PFSK-1 (cell line): ENCODE measurements around the gene EML3.

Source experiments
- FOXP2 ChIP-seq: optimal IDR thresholded peaks from 2 replicates; pipeline ENCODE3; 2011; ENCODE audit warnings: borderline replicate concordance, control low read depth, inconsistent platforms; ENCODE audit not compliant: insufficient read depth; ENCODE audit errors: extremely low read length, extremely low read depth
- POLR2AphosphoS5 ChIP-seq: IDR thresholded peaks from 2 replicates; pipeline ENCODE4 v1.6.1; 2012; ENCODE audit warnings: low read depth, mild to moderate bottlenecking, control low read depth, low read length, moderate library complexity
- REST ChIP-seq, 2 experiments: IDR thresholded peaks; 2 replicates each; pipeline versions ENCODE4 v1.6.1 to v1.8.0; 2011 to 2012; ENCODE audit warnings: low read depth in 2 of 2, low read length in 2 of 2, control low read depth in 1 of 2, inconsistent platforms in 1 of 2, mild to moderate bottlenecking in 1 of 2, moderate library complexity in 1 of 2; ENCODE audit not compliant: insufficient read depth in 1 of 2
- SIN3A ChIP-seq: IDR thresholded peaks from 2 replicates; pipeline ENCODE4 v1.6.1; 2012; ENCODE audit warnings: mild to moderate bottlenecking, low read length, moderate library complexity, borderline replicate concordance; ENCODE audit not compliant: insufficient read depth
- TAF1 ChIP-seq: IDR thresholded peaks from 2 replicates; pipeline ENCODE4 v1.6.1; 2012; ENCODE audit warnings: low read length, control low read depth, borderline replicate concordance; ENCODE audit not compliant: insufficient read depth

The EML3 gene

GRCh38 chr11:62565100-62565802 is 47.3 kb downstream of the EML3 start:
- TF ChIP-seq TAF1 (no peak), FOXP2 (no peak), REST (IDR thresholded peaks at IDR 0.05; ENCODE audit: insufficient read depth in 1 of 2, low read depth in 2 of 2, low read length in 2 of 2) (no peak), SIN3A (no peak)

DNA sequence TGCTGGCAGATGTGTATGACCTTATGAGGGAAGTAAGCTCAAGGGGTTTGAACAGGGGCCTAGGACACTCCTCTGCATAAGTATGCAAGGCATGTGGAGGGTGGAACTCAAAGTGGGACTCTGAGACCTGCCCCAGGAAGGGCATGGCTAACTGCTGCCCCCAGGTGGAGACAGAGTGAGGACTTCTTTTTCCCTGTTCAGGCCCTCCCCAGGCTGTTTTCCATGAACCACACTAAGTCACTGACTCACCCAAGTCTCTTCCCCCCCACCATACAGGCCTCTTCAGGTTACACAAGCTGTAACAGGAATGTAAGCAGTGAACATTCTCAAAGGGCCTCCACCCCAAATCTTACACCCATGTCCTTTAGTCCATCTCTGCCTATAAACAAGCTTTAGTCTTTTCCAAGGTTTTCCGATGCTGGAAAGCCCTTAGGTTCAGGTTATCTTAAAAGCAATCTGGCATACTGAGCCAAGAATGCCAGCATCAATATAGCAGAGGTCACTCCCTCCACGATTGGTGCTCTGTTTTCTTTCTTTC is 51.9 kb downstream of the EML3 start:
- TF ChIP-seq FOXP2 (no peak), SIN3A (no peak), POLR2AphosphoS5 (no peak; the same call in 1 of the 2 replicates), TAF1 (no peak), REST (IDR thresholded peaks at IDR 0.05; ENCODE audit: insufficient read depth in 1 of 2, low read depth in 2 of 2, low read length in 2 of 2) (no peak)

DNA sequence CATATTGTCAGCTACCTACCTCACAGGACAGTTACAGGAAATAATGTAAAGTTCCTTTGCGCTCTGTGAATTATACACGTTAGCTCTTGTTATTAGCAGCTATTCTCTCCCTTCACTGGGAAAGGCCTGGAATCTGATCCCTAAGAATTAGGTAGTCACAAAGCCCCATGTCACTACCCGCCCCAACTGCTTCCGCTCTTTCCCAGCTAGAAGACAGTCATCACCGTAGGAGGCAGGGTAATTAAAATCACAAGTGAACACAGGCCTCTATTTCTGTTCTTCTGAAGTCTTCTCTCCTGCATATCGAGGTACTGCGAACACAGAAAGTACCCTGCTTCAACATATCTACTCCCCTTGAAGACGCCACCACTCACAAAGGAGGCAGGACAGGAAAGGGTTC is 53.4 kb downstream of the EML3 start:
- TF ChIP-seq POLR2AphosphoS5 = 0 out of 2 replicates have a peak, but pooled peaks have one; percentile 46
- no peak for TF ChIP-seq SIN3A

DNA sequence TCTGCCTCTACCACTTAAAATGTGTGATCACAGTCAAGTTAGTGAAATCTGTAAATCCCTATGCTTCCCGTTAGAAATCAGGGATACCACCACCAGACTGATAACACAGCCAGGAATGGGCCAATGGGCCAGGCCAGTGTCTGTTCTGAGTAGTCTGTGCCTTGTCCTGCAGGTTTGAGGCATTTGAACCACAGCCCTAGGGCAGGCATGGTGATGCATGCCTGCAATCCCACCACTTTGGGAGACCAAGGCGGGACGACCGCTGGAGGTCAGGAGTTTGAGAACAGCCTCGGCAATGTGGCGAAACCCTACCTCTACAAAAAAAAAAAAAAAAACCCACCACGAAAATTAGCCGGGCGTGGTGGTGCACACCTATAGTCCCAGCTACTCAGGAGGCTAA is 53.9 kb downstream of the EML3 start:
- TF ChIP-seq SIN3A (no peak), POLR2AphosphoS5 (no peak)

DNA sequence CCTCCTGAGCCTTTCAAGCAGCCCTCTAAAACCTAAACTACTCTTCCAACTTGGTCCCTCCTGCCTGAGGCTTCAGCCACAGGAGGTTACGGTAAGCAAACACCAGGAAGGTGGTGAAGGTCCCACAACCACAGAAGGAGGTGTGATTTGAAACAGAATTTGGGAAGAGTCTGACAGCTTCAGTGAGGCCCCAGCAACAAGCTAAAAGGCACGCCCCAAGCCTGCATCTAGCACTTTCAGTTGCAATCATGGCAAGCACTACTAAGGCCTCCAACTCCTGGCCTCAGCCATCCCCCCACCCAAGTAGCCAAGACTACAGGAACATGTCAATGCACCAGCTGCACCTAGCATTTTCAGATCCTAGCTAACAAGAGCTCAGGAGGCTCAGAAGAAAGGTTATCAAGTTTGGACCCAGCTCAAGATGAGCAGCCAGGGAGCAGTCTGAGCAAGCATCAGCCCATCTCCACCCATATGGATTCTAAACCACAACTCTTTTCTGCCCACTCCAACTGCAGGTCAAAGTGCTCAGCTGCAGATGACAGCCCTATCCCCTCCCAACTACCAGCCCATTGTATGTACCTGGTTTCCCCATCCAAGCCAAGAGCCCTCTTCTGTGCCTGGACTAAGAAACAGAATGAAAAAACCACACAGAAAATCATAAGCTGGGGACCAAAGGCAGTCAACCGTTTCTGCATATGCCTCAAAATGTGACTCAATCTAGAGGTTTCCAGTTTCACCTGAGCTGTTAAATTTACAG is 55.5 kb downstream of the EML3 start:
- TF ChIP-seq FOXP2 (no peak), TAF1 (0 out of 2 replicates have a peak, but pooled peaks have one; percentile 34)

GRCh38 chr11:62556108-62556874 is 56.3 kb downstream of the EML3 start:
- peak in 1 of 2 experiments; percentile 4; a peak in 1 of 4 replicates for TF ChIP-seq REST (IDR thresholded peaks at IDR 0.05; ENCODE audit: insufficient read depth in 1 of 2, low read depth in 2 of 2, low read length in 2 of 2)
- TF ChIP-seq POLR2AphosphoS5 = peak; percentile 46; the same call in 1 of the 2 replicates
- 0 out of 2 replicates have a peak, but pooled peaks have one; percentile 18 for TF ChIP-seq SIN3A
- 0 out of 2 replicates have a peak, but pooled peaks have one; percentile 32 for TF ChIP-seq TAF1
- TF ChIP-seq FOXP2 = peak; percentile 87
